Measurements from ENCODE around the gene DENND6A. TPM values are rescaled to one million over a fixed set of nuclear protein-coding genes. Genes with fewer than 3 reads are reported as not detected.
"Not testable (repeated sequence)": the region's sequence is repeated elsewhere in the genome, so short reads cannot be mapped to it uniquely, and the experiment has no call there.

The DENND6A gene
- polyA plus RNA-seq, 2 donors, result 6.0 to 6.8 TPM

- Histone ChIP-seq H3K27me3 (ENCODE audit: control insufficient read depth in 1 of 2, insufficient read depth in 2 of 2, low read length in 2 of 2) (no peaks in the 10 kb centered on the region), H3K27ac (ENCODE audit: low read depth in 2 of 2, low read length in 1 of 2) (no peak overlapping the region), H3K9me3 (ENCODE audit: control insufficient read depth in 2 of 2, insufficient read depth in 1 of 2, low read depth in 1 of 2, low read length in 1 of 2) (no peaks in the 10 kb centered on the region), H3K36me3 (ENCODE audit: control insufficient read depth in 2 of 2, insufficient read depth in 2 of 2, low read length in 1 of 2) (no peaks in the 10 kb centered on the region), H3K4me3 (ENCODE audit: low read depth in 1 of 2, low read length in 2 of 2) (no peak overlapping the region), H3K4me1 (ENCODE audit: control insufficient read depth in 2 of 2, insufficient read depth in 2 of 2, low read length in 1 of 2) (no peaks in the 10 kb centered on the region)
- WGBS, 2 donors, result 71 to 76% methylated on average over 3 of the region's 3 CpGs
Observed at GRCh38 chr3:57616233-57616632, 76.6 kb downstream of the DENND6A start.

- 95% methylated on average over 5 of the region's 5 CpGs for WGBS, 2 donors
- H3K27ac ChIP-seq (ENCODE audit: low read depth in 2 of 2, low read length in 1 of 2); H3K4me3 ChIP-seq (ENCODE audit: low read depth in 1 of 2, low read length in 2 of 2); H3K27me3 ChIP-seq (ENCODE audit: control insufficient read depth in 1 of 2, insufficient read depth in 2 of 2, low read length in 2 of 2); H3K4me1 ChIP-seq (ENCODE audit: control insufficient read depth in 2 of 2, insufficient read depth in 2 of 2, low read length in 1 of 2); H3K36me3 ChIP-seq (ENCODE audit: control insufficient read depth in 2 of 2, insufficient read depth in 2 of 2, low read length in 1 of 2); H3K9me3 ChIP-seq (ENCODE audit: control insufficient read depth in 2 of 2, insufficient read depth in 1 of 2, low read depth in 1 of 2, low read length in 1 of 2): not testable (repeated sequence)
Observed at GRCh38 chr3:57611870-57612269, 81.0 kb downstream of the DENND6A start.

- no peaks in the 10 kb centered on the region for H3K27me3 ChIP-seq (ENCODE audit: control insufficient read depth in 1 of 2, insufficient read depth in 2 of 2, low read length in 2 of 2)
- H3K4me3 ChIP-seq (ENCODE audit: low read depth in 1 of 2, low read length in 2 of 2), result no peak overlapping the region
- H3K27ac ChIP-seq (ENCODE audit: low read depth in 2 of 2, low read length in 1 of 2), result no peak overlapping the region
- no peaks in the 10 kb centered on the region for H3K36me3 ChIP-seq (ENCODE audit: control insufficient read depth in 2 of 2, insufficient read depth in 2 of 2, low read length in 1 of 2)
- no peaks in the 10 kb centered on the region for H3K4me1 ChIP-seq (ENCODE audit: control insufficient read depth in 2 of 2, insufficient read depth in 2 of 2, low read length in 1 of 2)
- H3K9me3 ChIP-seq (ENCODE audit: control insufficient read depth in 2 of 2, insufficient read depth in 1 of 2, low read depth in 1 of 2, low read length in 1 of 2), result no peaks in the 10 kb centered on the region
Observed at GRCh38 chr3:57605683-57606082, 87.2 kb downstream of the DENND6A start.

- Histone ChIP-seq H3K4me3 (ENCODE audit: low read depth in 1 of 2, low read length in 2 of 2) (no peak overlapping the region), H3K27me3 (ENCODE audit: control insufficient read depth in 1 of 2, insufficient read depth in 2 of 2, low read length in 2 of 2) (no peaks in the 10 kb centered on the region), H3K36me3 (ENCODE audit: control insufficient read depth in 2 of 2, insufficient read depth in 2 of 2, low read length in 1 of 2) (no peaks in the 10 kb centered on the region), H3K4me1 (ENCODE audit: control insufficient read depth in 2 of 2, insufficient read depth in 2 of 2, low read length in 1 of 2) (no peaks in the 10 kb centered on the region), H3K9me3 (ENCODE audit: control insufficient read depth in 2 of 2, insufficient read depth in 1 of 2, low read depth in 1 of 2, low read length in 1 of 2) (no peaks in the 10 kb centered on the region), H3K27ac (ENCODE audit: low read depth in 2 of 2, low read length in 1 of 2) (no peak overlapping the region)
- 80 to 91% methylated on average over 2 of the region's 2 CpGs for WGBS, 2 donors
Observed at GRCh38 chr3:57604971-57605370, 87.9 kb downstream of the DENND6A start.

GRCh38 chr3:57600195-57600594 is 92.7 kb downstream of the DENND6A start:
- H3K27ac ChIP-seq (ENCODE audit: low read depth in 2 of 2, low read length in 1 of 2), result no peak overlapping the region
- WGBS, 2 donors, result 94 to 96% methylated on average over 2 of the region's 2 CpGs
- no peaks in the 10 kb centered on the region for H3K9me3 ChIP-seq (ENCODE audit: control insufficient read depth in 2 of 2, insufficient read depth in 1 of 2, low read depth in 1 of 2, low read length in 1 of 2)
- H3K27me3 ChIP-seq (ENCODE audit: control insufficient read depth in 1 of 2, insufficient read depth in 2 of 2, low read length in 2 of 2), result no peaks in the 10 kb centered on the region
- no peak overlapping the region for H3K4me3 ChIP-seq (ENCODE audit: low read depth in 1 of 2, low read length in 2 of 2)
- H3K36me3 ChIP-seq (ENCODE audit: control insufficient read depth in 2 of 2, insufficient read depth in 2 of 2, low read length in 1 of 2), result no peaks in the 10 kb centered on the region
- H3K4me1 ChIP-seq (ENCODE audit: control insufficient read depth in 2 of 2, insufficient read depth in 2 of 2, low read length in 1 of 2), result no peaks in the 10 kb centered on the region

GRCh38 chr3:57598765-57599360 is 94.0 kb downstream of the DENND6A start:
- H3K27ac ChIP-seq (ENCODE audit: low read depth in 2 of 2, low read length in 1 of 2), result peak overlapping the region; percentile 79 to 97
- H3K4me3 ChIP-seq (ENCODE audit: low read depth in 1 of 2, low read length in 2 of 2), result peak overlapping the region; percentile 23 to 63
- WGBS, 2 donors, result 52 to 53% methylated on average over 5 of the region's 5 CpGs
- H3K9me3 ChIP-seq (ENCODE audit: control insufficient read depth in 2 of 2, insufficient read depth in 1 of 2, low read depth in 1 of 2, low read length in 1 of 2), result no peaks in the 10 kb centered on the region
- H3K36me3 ChIP-seq (ENCODE audit: control insufficient read depth in 2 of 2, insufficient read depth in 2 of 2, low read length in 1 of 2), result no peaks in the 10 kb centered on the region
- no peaks in the 10 kb centered on the region for H3K4me1 ChIP-seq (ENCODE audit: control insufficient read depth in 2 of 2, insufficient read depth in 2 of 2, low read length in 1 of 2)
- no peaks in the 10 kb centered on the region for H3K27me3 ChIP-seq (ENCODE audit: control insufficient read depth in 1 of 2, insufficient read depth in 2 of 2, low read length in 2 of 2)

GRCh38 chr3:57597127-57597923 is 95.6 kb downstream of the DENND6A start, which contains the start of gene ARF4:
ARF4 (minus strand) TSS chr3:57597344; CDS start chr3:57597140, 204 bp downstream.
- H3K27me3 ChIP-seq (ENCODE audit: control insufficient read depth in 1 of 2, insufficient read depth in 2 of 2, low read length in 2 of 2), result no peaks in the 10 kb centered on the region
- no peaks in the 10 kb centered on the region for H3K9me3 ChIP-seq (ENCODE audit: control insufficient read depth in 2 of 2, insufficient read depth in 1 of 2, low read depth in 1 of 2, low read length in 1 of 2)
- H3K4me1 ChIP-seq (ENCODE audit: control insufficient read depth in 2 of 2, insufficient read depth in 2 of 2, low read length in 1 of 2), result no peaks in the 10 kb centered on the region
- H3K4me3 ChIP-seq (ENCODE audit: low read depth in 1 of 2, low read length in 2 of 2), result peak within 1 kb of the TSS; percentile 86 to 87
- WGBS, 2 donors, result 0% methylated on average over 55 to 67 of the region's 67 CpGs
- H3K36me3 ChIP-seq (ENCODE audit: control insufficient read depth in 2 of 2, insufficient read depth in 2 of 2, low read length in 1 of 2), result no peaks in the 10 kb centered on the region
- peak within 1 kb of the TSS; percentile 97 to 100 for H3K27ac ChIP-seq (ENCODE audit: low read depth in 2 of 2, low read length in 1 of 2)

GRCh38 chr3:57596495-57597126 is 96.3 kb downstream of the DENND6A start:
- no peaks in the 10 kb centered on the region for H3K27me3 ChIP-seq (ENCODE audit: control insufficient read depth in 1 of 2, insufficient read depth in 2 of 2, low read length in 2 of 2)
- peak overlapping the region; percentile 96 to 100 for H3K27ac ChIP-seq (ENCODE audit: low read depth in 2 of 2, low read length in 1 of 2)
- no peaks in the 10 kb centered on the region for H3K36me3 ChIP-seq (ENCODE audit: control insufficient read depth in 2 of 2, insufficient read depth in 2 of 2, low read length in 1 of 2)
- no peaks in the 10 kb centered on the region for H3K9me3 ChIP-seq (ENCODE audit: control insufficient read depth in 2 of 2, insufficient read depth in 1 of 2, low read depth in 1 of 2, low read length in 1 of 2)
- peak overlapping the region; percentile 86 to 87 for H3K4me3 ChIP-seq (ENCODE audit: low read depth in 1 of 2, low read length in 2 of 2)
- no peaks in the 10 kb centered on the region for H3K4me1 ChIP-seq (ENCODE audit: control insufficient read depth in 2 of 2, insufficient read depth in 2 of 2, low read length in 1 of 2)
- 0 to 1% methylated on average over 31 of the region's 31 CpGs for WGBS, 2 donors

- H3K9me3 ChIP-seq (ENCODE audit: control insufficient read depth in 2 of 2, insufficient read depth in 1 of 2, low read depth in 1 of 2, low read length in 1 of 2), result no peaks in the 10 kb centered on the region
- H3K27me3 ChIP-seq (ENCODE audit: control insufficient read depth in 1 of 2, insufficient read depth in 2 of 2, low read length in 2 of 2), result no peaks in the 10 kb centered on the region
- H3K36me3 ChIP-seq (ENCODE audit: control insufficient read depth in 2 of 2, insufficient read depth in 2 of 2, low read length in 1 of 2), result no peaks in the 10 kb centered on the region
- WGBS, 2 donors, result 29 to 38% methylated on average over 5 of the region's 5 CpGs
- peak overlapping the region in 1 of 2 donors; percentile 86 for H3K4me3 ChIP-seq (ENCODE audit: low read depth in 1 of 2, low read length in 2 of 2)
- H3K4me1 ChIP-seq (ENCODE audit: control insufficient read depth in 2 of 2, insufficient read depth in 2 of 2, low read length in 1 of 2), result no peaks in the 10 kb centered on the region
- no peak overlapping the region for H3K27ac ChIP-seq (ENCODE audit: low read depth in 2 of 2, low read length in 1 of 2)
Observed at GRCh38 chr3:57594576-57594975, 98.3 kb downstream of the DENND6A start.
